ENCODE data around the gene SEC24D.
"Not testable (repeated sequence)": the region's sequence is repeated elsewhere in the genome, so short reads cannot be mapped to it uniquely, and the experiment has no call there.

The SEC24D gene

DNA sequence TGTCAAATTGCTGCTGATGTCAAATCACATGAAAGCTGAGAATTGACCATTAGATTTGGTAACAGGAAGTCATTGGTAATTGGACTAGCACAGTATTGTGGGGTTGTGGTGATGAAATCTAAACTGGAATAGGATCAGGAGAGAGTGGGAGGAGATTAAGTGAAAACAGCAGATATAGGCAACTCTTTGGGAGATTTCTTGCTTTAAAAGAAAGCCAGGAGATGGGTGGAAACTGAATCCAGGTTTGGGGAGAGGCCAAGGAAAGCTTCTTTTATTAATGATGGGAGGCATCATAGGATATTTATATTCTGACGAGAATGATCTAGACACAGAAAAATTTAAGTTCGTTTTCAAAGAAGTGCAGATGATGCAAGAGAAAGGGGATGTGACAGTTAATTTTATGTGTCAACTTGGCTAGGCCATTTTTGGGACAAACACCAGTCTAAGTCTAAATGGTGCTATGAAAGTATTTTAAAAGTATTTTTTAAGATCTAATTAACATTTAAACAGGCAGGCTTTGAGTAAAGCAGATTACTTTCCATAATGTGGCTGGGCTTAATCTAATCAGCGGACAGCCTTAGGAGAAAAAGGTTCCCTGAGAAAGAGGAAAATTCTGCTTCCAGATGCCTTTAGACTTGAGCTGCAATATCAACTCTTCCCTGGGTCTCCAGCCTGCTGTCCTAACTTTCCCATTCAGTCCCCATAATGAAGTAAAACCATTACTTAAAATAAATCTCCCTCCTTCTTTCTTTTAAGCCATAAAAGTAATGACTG is 24.7 kb downstream of the SEC24D start:
- no peak for DNase-seq

DNA sequence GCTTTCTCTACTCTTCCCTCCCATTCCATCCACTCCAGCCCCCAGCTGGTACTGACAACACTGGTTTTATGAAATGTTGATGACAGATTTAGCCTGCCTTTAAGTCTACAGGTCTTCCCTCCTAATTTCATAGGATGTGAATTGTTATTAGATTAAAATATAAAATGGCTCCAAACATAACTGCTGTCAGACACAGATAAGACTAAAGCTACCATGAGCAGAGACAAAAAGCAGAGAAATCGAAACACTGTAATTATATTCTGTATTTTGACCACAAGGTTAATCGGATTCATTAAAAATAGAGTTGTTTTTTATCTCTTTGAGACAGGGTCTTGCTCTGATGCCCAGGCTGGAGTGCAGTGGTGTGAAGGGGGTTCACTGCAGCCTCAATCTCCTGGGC is 28.3 kb downstream of the SEC24D start:
- no peak for DNase-seq

DNA sequence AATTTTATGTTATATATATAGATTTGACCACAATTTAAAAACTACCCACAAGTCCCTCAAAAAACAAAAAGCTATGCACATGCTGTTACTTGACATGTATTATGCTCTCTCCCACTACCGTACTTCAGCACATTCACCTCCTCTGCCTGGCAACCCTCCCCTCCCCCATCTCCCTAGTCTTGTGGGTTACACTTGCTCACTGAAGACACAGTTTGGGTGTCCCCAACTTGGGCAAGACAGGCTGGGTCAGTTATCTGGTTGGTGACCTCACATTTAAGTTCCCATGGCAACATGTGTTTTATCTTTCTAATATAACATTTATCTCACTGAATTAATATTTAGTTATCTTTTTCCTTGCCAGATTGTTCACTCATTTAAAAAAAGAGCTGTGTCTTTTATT is 32.7 kb downstream of the SEC24D start:
- DNase-seq: no peak

DNA sequence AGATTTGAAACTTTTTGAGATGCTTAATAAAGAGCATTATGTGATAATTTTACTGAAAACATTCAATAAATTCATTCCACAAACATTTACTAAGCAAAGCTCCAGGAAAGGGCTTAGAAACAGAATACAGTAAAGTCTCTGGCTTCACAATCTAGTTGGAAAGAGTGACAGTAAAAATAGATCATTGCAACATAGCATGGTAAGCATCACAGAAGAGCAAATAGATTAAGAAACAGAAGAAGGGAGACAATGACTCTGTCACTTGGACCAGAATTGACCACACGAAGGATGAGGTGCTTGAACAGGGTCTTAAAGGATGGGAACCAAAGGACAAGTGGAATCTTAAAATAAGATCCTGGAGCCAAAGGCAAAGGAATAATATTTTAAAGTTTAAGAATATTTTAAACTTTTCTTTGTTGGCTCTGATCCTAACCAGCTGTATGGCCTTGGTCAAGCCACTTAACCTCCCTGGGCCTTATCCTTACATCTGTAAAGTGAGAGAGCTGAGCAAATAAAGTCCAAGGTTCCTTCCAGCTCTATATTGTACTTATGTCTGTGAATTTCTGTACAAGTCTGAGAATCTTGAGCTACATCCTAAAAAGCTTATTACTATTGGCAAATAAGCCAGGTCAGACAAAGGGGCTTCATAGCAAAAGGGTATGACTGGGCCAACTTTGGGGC is 33.9 kb downstream of the SEC24D start:
- no peak for DNase-seq

DNA sequence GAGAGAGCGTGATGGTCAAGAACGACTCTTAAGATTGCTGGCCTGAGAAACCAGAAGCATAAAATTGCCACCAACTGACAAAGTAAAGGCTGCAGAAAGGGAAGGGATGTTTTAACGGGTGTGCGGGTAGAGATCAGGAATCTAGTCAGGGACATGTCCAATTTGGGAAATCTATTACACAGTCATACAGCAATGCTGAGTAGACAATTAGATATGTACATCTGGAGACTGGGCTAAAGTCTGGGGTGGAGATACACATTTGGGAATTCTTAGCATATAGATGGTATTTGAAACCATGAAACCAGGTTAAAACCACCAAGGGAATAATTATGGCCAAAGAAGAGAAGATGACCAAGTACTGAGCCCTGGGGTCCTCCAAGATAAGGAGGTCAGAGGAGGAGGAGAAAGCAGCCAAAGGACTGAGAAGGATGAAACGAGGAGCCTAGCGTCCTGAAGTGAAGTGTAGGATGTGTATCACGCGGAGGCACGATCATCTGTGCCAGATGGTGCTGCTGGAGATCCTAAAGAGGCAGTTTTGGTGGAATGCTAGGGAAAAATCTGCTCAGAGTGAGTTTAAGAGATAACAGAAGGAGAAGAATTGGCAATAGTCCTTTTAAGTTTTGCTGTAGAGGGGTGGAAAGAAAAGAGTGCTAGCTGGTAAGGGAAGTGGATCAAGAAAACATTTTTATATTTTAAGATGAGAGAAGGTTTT is 36.5 kb downstream of the SEC24D start:
- no peak for DNase-seq

DNA sequence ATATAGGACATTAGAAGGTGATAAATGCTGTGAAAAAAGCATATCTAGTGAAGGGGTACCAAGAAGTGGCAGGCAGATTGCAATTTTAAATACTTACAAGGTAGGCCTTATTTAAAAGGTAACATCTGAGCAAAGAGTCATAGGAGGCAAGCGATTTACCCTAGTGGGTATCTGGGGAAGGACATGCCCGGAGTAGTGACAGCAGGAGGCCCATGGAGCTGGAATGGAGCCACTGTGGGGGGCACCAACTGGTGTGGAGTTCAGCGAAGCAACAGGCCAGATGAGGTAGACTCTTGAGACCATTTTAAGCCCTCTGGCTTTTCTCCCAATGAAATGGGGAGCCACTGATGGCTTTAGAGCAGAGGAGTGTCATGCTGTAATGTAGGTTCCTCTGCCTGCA is 37.3 kb downstream of the SEC24D start:
- no peak for DNase-seq

DNA sequence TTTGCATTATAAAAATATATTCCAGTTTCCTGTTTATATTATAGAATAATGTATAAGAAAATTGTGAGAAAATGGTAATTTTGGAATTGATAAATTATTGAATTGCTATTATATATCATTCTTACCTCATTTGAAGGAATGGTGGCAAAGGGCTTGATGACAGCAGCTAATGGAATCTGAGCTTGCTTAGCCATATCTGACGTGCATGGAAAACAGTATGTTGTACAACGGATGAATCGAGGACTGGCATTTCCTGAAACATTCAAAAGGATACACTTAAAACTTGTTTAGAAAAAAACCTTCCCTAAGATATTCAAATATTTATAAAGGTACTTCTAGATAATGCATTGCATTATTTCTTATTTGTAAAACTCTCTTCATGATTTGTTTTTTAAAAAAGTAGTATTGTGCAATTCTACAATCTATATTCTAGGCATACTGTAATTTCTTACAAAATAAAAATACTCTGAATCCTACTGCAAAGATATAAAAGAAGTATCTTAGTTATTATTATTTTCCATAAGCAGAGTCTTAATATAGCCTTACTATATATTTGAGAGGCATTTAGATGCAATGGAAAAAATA is 38.3 kb downstream of the SEC24D start:
- no peak for DNase-seq

DNA sequence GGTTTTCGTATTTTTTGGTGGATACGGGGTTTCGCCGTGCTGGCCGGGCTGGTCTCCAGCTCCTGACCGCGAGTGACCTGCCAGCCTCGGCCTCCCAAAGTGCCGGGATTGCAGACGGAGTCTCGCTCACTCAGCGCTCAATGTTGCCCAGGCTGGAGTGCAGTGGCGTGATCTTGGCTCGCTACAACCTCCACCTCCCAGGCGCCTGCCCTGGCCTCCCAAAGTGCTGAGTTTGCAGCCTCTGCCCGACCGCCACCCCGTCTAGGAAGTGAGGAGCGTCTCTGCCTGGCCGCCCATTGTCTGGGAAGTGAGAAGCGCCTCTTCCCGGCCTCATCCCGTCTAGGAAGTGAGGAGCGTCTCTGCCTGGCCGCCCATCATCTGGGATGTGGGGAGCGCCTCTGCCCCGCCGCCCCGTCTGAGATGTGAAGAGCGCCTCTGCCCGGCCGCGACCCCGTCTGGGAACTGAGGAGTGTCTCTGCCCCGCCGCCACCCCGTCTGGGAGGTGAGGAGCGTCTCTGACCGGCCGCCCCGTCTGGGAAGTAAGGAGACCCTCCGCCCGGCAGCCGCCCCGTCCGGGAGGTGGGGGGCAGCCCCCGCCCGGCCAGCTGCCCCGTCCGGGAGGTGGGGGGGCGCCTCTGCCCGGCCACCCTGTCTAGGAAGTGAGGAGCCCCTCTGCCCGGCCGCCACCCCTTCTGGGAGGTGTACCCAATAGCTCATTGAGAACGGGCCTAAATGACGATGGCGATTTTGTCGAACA is 44.1 kb downstream of the SEC24D start:
- DNase-seq: not testable (repeated sequence)

DNA sequence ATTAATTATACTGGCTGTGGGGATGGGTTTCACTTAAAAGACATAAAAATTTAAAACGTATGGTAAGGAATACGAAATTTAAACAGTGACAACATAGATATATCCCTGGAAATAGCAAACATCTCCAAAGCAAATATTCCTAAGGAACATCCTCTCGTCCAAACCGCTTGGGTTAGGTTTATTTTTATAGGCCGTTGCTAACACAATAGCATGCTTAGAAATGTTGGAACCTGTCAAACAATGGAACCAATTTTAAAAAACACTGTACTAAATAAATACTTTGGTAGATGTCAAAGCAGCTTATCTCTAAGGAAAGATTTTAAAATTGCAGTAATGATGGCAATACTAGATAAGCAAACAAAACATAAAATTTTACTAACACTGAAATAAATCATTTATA is 45.4 kb downstream of the SEC24D start:
- no peak for DNase-seq

DNA sequence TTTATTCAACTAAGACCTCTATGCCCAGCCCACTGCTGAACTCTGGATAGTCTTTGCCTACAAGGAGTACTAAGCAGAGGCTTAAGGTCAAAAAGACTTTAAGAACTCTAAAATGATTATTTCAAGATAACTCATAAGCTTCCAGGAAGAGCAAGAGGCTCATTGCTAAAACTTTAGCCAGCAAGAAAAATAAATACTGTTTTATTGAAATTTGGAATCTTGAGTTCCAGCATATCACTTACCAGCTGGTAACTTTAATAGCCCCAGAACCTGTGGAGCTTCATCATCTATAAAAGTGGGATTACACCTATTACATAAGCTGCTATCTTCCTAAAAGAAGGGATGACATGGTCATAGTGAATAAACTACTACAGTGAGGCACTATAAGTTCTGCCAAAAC is 47.0 kb downstream of the SEC24D start:
- no peak for DNase-seq

DNA sequence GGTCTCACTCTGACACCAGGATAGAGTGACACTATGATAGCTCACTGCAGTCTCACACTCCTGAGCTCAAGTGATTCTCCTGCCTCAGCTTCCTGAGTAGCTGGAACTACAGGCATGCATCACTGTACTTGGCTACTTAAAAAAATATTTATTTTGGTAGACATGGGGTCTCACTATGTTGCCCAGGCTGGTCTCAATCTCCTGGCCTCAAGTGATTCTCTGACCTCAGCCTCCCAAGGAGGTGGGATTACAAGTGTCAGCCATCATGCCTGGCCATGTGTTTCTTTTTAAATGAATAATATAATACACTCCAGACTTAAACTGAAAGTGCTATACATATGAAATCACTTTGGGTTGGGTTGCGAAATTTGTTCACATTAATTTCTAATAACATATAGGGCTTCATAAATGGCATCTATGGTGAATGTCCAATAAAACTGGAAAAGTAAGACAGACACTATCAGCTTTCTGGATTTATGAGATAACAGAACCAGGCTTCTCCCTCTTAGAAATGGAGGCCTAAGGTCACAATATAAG is 48.0 kb downstream of the SEC24D start:
- no peak for DNase-seq

DNA sequence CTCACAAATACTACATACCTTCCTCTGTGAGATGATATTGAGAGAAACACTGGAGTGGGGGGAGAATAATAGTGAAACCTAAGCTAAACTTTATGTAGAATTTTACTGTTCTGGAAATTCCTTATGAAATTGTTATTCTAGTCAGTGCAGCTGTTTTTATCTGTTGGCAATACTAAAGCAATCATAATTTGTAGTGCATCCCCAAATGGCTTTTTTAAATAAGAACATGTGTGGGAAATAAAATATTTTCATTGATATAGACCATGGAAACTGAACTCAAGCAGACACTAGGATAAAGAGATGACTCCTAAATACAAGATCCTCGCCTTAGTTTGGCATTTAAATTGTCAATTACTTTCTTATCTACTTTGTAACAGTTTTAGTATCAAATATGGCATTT is 51.1 kb downstream of the SEC24D start:
- DNase-seq: no peak

DNA sequence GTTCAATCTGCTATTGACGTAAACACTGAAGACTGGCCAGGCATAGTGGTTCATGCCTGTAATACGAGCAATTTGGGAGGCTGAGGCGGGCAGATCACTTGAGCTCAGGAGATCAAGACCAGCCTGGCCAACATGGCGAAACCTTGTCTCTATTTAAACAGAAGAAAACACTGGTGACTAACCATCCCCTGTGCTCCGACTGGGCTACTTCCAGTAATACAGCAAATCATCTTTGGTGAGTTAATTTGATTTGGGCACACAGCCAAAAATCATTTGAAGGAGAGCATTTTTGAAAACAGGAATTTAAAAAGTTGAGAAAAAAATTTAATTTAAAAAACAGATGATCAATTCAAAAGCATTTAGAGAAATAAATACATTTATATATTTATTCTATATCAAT is 52.0 kb downstream of the SEC24D start:
- no peak for DNase-seq

DNA sequence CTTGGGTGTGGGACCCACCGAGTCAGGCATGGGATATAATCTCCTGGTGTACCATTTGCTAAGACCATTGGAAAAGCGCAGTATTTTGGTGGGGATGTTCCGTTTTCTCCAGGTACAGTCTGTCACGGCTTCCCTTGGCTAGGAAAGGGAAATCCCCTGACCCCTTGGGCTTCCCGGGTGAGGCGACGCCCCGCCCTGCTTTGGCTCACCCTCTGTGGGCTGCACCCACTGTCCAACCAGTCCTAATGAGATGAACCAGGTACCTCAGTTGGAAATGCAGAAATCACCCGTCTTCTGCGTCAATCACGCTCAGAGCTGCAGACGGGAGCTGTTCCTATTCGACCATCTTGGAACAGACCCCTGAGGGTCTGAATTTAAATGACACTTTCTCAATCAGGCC is 53.0 kb downstream of the SEC24D start:
- DNase-seq: not testable (repeated sequence)

DNA sequence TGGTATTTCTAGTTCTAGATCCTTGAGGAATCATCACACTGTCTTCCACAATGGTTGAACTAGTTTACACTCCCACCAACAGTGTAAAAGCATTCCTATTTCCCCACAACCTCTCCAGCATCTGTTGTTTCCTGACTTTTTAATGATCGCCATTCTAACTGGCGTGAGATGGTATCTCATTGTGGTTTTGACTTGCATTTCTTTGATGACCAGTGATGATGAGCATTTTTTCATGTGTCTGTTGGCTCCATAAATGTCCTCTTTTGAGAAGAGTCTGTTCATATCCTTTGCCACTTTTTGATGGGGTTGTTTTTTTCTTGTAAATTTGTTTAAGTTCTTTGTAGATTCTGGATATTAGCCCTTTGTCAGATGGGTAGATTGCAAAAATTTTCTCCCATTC is 58.3 kb downstream of the SEC24D start:
- DNase-seq: not testable (repeated sequence)

DNA sequence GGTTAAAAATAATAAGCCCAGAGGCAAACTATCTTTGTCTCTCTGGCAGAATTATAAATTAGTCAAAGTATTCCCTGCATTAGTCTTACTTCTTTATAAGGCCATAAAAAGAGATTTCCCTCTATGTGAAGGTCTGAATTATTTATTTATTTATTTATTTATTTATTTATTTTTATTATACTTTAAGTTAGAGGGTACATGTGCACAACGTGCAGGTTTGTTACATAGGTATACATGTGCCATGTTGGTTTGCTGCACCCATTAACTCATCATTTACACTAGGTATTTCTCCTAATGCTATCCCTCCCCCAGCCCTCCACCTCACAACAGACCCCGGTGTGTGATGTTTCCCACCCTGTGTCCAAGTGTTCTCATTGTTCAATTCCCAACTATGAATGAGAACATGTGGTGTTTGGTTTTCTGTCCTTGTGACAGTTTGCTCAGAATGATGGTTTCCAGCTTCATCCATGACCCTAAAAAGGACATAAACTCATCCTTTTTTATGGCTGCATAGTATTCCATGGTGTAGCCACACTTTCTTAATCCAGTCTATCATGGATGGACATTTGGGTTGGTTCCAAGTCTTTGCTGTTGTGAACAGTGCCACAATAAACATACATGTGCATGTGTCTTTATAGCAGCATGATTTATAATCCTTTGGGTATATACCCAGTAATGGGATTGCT is 58.8 kb downstream of the SEC24D start:
- not testable (repeated sequence) for DNase-seq

DNA sequence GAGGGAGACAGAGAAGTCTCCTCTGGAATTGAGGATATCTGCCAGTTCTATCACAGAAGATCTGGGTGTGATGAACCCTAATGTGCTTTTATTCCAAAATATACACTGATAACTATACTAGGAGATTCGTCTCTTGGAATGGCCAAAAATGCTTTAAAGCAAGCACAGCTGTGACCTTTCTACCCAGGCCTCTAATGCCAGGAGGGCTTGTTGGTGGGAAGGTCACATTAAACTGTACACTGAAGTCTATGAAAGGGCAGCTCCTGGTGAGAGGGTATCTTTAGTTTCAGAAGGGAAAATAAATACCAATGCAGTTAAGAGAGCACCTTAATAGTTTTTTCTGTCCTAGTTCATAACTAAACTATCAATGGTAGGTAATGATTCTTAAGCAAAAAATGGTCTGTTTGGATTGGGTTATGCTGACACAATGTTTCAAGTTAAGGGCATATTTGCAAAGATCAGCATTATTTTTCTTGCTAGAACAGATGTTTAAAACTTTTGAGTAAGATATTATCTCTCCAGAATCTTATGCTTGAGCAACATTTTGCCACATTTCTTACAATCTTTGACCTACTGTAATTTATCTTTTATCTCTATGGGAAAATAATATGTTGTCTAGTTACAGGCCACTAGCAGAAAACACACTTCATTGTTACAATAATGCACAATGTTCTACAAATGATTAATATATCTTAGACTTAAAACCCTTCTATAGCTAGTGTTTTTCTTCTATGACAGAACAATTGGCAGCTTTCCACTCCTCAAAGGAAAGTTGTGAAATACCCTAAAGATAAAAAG is 59.6 kb downstream of the SEC24D start:
- no peak for DNase-seq

DNA sequence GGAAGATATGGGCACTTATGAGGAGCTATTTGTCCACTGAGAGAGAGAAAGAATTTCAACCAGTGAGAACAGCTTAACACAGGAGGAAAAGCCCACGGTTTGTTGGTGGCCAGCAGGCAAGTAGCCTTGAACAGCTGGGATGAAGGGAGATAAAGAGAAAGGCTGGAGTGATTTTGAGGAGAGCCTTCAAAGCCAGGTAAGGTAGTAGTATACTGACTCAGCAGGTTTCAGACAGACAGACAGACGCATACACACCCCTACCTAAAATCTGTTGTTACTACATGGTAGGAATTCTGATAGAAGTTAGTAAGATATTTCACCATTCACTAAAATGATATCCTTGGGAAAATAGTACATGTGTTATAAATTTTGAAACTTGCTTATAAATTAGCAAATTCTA is 60.5 kb downstream of the SEC24D start:
- DNase-seq: no peak

DNA sequence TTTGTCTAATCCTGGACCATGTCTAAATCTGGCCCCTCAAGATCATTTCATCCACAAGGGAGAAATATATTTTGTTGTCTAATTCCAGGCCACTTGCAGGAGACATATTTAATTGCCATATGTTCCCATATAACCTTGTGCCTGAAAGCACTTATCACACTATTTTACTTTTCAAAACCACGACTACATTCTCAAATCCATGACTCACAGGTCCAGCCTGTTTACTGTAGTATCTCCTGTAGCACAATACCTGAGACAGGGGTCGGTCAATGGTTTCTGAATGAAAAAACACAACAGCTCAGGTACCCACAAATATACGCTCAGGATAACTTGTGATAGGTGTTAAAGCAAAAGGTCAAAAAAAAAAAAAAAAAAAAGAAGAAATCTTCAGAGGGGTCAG is 60.9 kb downstream of the SEC24D start:
- DNase-seq: no peak

DNA sequence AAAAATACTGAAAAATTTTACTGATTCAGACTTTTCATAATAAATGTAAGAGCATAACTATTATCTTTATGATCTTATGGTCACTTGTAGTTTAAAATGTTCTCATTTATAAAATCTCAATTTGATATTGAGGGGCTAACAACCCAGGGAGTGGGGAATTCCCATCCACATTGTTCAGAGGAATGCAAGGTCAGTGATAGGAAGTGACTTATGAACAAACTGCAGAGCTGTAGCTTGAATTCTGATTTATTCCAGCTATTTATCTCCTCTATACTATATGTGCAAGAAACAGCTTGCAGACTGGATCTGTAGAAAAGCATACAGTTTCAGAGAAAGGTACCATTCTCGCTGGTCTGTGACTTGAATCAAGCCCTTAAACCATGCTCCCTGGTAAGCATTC is 61.6 kb downstream of the SEC24D start:
- DNase-seq: no peak

DNA sequence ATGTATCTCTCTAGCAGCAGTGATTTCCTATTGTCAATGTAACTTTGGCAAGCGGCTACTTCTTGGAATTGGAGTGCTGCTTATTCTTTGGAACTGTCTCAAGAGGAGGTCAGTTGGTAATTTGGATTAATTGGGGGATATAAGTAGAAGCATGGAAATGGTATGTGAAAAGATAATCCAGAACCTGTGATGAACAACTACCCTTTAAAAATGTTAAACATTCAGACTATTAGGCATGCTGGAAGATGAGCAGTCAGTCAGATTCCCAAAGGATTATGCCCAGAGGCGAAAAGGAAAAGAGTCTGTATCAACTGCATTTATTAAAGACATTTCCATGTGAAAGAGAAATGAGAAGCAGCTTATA is 62.5 kb downstream of the SEC24D start:
- no peak for DNase-seq
